HL-60/S4 (cell line): Measurements from ENCODE around the gene GPNMB.

Experiments used
- in situ Hi-C: fragments of 300-500 bp; cut with MboI; formaldehyde crosslinking; loops from 2 replicates; pipeline ENCODE4 v1.14.3; 2022; ENCODE audit warnings: low sequenced_read_pairs

GPNMB gene

DNA sequence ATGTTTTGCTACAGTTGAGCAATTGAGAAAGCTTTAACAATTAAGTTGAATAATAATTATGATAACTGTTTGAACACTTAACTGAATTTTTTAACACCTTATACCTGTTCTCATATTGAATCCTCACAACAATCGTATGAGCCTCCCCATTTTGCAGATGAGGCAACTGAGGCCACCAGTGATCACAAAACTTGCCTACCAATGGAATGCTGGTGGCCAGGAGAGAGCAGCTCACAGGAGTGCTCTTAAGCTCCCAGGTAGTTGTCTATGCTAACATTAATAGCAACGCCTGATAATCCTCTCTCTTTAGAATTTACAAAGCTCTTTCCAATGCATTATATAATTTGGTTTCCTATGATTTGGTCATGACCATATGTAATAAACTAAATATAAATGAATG, 21.6 kb downstream of the GPNMB start:
- in situ Hi-C loops: loop anchor here (25.0 kb wide), 1 partner anchor 444 kb away; the partner anchor contains the start of gene STK31

DNA sequence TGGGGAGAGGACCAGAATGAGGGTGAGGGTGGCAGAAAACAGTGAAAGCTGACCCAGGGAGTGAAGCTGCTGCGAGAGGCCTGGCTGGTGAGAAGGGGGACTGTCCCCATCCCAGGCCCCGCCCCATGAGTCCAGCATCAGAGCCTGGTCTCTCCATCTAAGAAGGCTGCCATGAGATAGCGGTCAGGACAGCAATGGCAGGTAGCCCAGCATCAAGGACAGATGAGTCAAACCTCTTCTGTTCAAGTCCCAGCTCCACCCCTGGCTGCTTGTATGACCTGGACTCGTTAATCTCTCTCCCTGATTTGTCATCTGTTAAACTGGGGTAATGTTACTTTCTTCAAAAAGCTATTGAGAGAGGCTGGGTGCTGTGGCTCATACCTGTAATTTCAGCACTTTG, 22.2 kb downstream of the GPNMB start:
- in situ Hi-C loops: loop anchor here (25.0 kb wide), 1 partner anchor 444 kb away; the partner anchor contains the start of gene STK31

DNA sequence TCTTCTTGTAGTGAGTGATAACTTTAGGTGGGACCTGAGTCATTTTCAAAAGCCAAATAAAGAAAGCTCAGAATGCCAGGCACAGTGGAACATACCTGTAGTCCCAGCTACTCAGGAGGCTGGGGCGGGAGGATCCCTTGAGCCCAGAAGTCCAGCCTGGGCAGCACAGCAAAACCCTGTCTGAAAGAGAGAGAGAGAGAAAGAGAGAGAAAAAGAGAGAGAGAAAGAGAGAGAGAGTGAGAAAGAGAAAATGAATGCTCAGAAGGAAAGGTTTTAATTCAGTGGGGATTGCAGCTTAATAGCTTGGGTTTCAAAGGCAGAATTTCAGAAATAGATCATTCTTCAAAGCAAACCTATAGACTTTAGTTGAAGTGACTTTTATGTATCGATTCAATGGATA, 25.7 kb downstream of the GPNMB start:
- in situ Hi-C loops: loop anchor here (10.0 to 25.0 kb wide), 2 partner anchors 183 to 440 kb away; partner anchors contain the start of gene STK31

DNA sequence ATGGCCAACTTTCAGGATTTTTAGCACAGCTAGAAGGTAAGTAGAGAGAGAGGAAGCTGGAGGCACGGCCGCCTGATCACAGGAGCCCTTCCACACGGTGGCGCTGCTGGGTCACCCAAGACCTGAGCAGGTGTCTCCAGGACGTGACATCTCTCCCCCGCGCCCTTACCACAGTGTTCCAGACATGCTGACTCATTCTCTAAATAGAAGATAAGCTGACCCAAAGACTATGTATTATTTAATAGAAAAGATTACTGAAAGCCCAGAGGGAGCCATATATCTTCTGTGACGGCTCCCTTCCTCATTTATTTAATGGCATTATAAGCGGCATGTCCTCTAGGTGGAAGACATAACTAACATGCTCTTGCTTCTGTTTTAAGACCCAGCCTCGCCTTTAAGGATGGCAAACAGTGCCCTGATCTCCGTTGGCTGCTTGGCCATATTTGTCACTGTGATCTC, 26.6 kb downstream of the GPNMB start:
- in situ Hi-C loops: loop anchor here (10.0 to 25.0 kb wide), 2 partner anchors 182 to 439 kb away; partner anchors contain the start of gene STK31

DNA sequence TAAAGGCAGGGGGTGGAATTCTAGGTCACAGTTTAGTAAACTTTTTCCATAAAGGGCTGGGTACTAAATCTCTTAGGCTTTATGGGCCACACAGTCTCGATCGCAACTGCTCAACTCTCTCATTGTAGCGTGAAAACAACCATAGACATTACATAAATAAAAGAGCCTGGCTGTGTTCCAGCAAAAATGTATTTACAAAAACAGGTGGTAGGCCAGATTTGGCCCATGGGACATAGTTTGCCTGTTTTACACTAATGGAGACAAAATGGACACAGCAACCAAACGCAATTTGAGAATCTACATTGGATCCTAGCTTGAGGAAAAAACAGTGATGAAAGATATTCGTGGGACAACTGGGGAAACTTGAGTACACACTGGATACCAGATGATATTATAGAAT, 29.3 kb downstream of the GPNMB start:
- in situ Hi-C loops: loop anchor here (10.0 kb wide), 1 partner anchor 179 kb away; no protein-coding TSS in a partner anchor

DNA sequence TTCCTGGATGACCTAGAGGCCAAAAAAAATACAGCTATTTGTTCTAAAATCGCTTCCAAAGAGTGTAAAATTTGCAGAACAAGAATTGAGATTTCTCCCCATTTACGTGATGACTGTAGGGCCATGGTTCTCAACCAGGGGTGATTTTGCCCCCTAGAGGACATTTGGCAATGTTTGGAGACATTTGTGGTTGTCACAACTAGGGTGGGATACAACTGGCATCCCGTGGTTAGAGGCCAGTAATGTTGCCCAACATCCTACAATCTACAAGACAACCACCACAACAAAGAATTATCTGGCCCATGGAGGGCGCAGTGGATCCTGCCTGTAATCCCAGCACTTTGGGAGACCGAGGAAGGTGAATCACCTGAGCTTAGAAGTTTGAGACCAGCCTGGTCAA, 29.8 kb downstream of the GPNMB start:
- in situ Hi-C loops: loop anchor here (10.0 kb wide), 1 partner anchor 178 kb away; no protein-coding TSS in a partner anchor

DNA sequence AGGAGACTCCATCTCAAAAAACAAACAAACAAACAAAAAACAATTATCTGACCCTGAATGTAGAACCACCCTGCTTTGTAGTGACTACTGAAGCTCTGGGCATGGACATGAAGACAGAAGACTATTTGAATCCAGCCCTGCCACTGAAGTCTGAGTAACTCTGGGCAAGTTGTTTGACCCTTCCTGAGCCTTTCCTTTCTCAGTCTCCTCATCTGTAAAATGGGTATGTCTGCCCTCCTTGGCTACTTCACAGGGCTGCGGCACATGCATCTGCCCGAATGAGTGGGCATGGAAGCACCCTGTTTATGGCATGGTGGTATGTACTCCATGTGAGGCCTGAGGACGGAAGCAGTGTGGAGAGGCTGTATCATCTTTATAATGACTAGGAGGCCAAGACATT, 30.4 kb downstream of the GPNMB start:
- in situ Hi-C loops: loop anchor here (10.0 kb wide), 1 partner anchor 178 kb away; no protein-coding TSS in a partner anchor

DNA sequence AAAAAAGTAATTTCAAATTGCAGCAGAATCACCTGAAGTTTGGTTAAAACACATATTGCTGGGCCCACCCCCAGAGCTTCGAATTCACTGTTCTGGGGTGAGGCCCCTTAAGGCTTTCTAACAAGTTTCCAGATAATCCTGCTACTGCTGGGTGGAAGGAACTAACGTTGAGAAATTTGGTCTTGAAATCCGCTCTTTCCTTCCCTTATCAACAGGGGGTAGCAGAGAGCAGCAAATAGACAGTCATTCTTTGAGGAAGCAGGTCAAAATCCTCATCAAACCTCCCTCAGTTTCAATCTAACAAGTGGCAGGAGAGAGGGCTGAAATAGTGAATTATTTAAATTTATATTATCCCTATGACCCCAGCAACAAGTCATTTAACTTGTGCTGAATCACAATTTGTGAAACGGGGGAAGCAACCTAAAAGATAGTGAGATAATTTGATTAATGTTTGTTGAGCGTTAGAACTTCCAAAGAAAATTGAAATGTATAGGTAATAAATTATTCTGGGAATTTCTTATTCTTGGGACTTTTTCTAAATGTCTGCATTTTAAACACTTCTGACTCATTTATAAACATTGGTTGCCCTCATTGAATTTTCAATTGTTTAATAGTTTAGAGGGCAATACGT, 30.9 kb downstream of the GPNMB start:
- in situ Hi-C loops: loop anchor here (10.0 kb wide), 1 partner anchor 177 kb away; no protein-coding TSS in a partner anchor

DNA sequence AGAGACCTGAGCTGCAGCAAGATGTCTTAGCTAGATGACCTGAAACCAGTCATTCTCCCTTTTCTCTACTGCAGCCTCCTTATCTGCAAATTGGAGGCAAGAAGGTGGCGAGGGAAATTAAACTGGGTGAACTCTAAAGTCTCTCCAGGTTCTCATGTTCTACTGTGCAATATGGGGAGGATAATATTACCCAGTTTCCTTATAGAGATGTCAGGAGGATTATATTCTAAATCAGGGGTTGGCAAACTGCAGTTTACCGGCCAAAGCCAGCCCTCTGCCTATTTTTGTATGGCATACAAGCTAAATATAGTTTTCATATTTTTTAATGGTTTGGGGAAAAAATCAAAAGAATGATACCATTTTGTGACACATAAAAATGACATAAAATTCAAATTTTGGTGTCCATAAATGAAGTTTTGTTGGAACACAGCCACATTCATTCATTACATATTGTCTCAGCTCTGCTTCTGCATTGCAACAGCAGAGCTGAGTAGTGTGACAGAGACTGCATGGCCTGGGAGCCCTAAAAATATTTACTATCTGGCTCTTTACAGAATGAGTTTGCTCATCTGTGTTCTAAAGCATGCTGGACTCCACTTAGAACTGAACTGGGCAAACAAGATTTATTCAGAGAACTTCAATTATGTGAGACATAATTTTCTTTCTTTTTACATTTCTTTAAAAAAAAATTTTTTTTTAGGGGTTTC, 33.4 kb downstream of the GPNMB start:
- in situ Hi-C loops: loop anchor here (10.0 kb wide), 1 partner anchor 175 kb away; no protein-coding TSS in a partner anchor

DNA sequence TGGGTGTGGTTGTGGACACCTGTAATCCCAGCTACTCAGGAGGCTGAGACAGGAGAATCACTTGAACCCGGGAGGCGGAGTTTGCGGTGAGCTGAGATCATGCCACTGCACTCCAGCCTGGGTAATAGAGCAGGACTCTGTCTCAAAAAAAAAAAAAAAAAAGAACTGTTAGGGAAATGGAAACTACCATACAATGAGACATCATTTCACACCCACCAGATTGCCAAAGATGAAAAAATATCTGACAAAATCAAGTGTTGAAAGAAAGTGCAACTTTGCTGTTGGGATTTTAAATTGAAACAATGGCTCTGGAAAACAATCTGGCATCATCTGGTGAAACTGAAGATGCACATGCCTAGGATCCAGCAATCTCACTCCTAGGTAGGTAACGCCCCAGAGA, 36.5 kb downstream of the GPNMB start:
- in situ Hi-C loops: no loop called here

DNA sequence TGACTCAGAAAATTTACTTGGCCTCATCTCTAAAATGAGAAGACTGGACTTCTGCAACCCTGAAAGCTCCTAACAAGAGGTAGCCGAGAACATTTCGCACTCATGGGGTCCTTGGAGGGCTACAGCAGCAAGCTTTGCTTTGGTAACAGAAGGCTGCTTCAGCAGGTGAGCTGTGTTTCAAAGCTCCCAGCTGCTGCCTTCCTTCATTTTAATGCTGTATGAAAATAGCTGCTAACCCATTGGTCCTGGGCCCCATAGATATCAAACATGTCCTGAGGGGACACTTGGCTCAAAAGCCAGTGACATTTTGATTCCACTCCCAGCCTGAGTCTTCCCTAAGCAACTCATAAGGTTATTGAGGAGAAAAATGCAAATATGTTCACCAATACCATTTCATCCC, 38.3 kb downstream of the GPNMB start:
- in situ Hi-C loops: no loop called here

DNA sequence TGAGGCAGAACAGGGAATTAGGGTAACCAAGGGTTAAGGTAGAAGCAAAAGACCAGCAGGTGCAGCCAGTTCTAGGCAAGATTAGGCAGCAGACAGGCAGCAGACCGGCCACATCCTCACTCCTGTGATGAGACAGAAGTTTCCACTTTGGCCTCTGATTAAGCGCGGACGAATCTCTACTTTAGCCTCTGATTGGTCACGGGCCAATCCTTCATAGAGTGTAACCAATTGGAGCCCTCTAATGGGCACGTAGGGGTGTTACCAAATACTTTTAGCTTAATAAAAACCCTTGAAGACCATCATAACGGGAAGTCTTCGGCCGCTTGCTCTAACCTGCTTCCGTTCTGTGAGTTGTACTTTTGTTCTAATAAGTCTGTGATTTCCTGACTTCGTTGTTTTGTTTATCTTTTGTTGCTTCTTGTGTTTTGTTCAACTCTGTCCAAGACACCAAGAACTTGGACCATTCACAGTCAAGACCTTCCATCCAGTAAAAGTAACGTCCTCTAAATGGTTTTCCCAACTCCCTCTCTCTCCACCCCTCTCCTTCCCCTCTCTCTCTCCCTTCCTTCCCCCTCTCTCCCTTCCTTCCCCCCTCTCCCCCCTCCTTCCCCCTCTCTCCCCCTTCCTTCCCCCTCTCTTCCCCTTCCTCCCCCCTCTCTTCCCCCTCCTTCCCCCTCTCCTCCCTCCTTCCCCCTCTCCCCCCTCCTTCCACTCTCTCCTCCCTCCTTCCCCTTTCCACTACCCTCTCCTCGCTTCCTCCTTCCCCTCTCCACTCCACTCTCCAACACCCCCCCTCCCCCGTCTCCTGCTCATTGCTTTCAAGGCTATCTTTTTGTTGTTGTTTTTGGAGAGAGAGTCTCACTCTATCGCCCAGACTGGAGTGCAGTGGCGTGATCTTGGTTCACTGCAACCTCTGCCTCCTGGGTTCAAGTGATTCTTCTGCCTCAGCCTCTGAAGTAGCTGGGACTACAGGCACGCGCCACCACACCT, 39.4 kb downstream of the GPNMB start:
- in situ Hi-C loops: no loop called here

DNA sequence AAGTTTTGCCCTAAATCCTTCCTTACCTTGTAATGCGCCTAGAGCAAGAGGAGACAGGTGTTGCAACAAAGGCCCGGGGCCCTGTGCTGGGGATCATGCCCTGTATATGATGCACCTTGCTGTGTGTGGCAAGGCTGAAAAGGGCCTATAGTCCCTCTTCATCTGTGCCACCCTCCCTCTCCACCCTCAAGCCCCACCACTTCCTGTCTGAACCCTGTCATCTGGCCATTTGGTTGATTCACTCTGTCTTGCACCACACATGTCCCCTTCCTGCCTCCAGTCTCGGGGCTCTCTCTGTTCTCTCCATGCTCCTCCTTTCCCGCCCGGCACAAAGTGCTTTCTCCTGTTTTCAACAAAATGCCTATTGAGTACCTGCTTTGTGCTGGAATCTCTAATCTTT, 41.0 kb downstream of the GPNMB start:
- in situ Hi-C loops: no loop called here

DNA sequence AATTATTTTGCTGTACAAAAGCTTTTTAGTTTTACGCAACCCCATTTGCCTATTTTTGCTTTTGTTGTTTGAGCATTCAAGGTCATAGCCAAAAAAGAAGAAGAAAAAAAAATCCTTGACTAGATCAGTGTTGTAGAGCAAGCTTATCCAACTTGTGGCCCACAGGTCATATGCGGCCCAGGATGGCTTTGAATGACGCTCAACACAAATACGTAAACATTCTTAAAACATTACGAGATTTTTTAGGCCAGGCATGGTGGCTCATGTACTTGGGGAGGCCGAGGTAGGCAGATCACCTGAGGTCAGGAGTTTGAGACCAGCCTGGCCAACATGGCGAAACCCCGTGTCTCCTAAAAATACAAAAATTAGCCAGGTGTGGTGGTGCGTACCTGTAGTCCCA, 44.4 kb downstream of the GPNMB start:
- in situ Hi-C loops: no loop called here

DNA sequence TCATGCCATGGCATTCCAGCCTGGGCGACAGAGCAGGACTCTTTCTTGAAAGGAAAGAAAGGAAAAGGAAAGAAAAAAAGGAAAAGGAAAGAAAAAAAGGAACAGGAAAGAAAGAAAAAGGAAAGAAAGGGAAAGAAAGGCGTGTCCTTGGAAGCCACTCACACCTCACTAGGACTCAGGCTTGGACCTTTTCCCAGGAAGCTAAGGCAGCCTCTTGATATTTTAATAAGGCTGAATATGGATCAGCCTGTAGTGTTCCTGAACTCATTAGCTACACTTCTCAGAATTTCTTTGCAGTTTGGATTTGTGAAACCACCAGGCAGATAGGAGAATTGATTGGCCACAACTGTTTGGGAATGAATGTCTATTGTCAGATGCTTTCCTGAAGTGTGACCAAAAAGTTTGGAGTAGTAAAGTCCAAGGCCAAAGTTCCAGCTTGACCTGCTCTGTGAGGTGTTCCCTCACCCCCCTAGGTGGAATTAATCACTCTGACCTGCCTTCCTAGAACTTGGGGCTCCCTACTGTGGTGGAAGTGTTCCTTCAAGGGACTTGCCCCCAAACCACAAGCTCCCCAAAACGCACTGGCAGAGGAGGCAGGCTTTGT, 45.5 kb downstream of the GPNMB start:
- in situ Hi-C loops: no loop called here

DNA sequence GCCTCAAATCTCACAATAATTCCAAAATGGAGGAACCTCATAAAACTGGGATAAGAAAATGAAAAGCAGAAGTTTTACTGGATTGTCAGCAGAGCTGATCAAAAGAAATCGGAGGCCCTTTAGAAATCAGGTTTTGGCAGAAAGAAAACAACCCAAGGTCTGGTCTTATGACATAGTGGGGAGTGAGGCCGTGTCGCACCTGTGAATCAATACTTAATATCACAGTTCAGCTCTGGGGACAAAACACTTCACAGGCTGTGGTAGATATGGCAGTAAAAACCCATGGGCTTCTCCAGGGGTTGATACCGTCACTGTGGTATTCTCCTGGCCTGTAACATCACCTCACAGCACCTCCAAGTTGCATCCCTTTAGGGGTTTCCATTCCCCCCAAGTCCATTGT, 46.0 kb downstream of the GPNMB start:
- in situ Hi-C loops: no loop called here

DNA sequence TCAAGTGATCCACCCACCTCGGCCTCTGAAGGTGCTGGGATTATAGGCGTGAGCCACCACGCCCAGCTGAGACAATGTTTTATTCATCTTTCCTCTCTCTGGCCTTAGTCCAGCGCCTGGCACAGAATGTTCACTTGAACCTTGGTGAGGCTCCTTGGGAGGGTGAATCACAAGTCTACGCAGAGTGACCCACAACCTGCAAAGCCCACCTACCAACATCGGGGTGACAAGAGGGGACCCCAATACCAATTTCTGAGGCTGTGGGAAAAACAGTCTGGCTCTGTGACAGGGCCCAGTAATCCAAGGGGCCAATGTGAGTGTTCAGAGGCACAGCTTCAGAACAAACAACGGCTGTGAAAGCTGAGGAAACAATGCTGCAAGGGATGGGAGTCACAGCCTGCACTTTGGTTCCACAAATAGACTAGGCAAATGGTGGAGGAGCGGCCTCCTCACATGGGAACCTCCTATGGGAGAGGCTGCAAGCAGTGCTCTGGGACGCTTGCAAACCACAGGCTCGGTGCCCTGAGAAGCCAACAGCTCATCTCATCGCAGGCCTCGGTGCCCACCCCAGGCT, 47.0 kb downstream of the GPNMB start:
- in situ Hi-C loops: no loop called here

DNA sequence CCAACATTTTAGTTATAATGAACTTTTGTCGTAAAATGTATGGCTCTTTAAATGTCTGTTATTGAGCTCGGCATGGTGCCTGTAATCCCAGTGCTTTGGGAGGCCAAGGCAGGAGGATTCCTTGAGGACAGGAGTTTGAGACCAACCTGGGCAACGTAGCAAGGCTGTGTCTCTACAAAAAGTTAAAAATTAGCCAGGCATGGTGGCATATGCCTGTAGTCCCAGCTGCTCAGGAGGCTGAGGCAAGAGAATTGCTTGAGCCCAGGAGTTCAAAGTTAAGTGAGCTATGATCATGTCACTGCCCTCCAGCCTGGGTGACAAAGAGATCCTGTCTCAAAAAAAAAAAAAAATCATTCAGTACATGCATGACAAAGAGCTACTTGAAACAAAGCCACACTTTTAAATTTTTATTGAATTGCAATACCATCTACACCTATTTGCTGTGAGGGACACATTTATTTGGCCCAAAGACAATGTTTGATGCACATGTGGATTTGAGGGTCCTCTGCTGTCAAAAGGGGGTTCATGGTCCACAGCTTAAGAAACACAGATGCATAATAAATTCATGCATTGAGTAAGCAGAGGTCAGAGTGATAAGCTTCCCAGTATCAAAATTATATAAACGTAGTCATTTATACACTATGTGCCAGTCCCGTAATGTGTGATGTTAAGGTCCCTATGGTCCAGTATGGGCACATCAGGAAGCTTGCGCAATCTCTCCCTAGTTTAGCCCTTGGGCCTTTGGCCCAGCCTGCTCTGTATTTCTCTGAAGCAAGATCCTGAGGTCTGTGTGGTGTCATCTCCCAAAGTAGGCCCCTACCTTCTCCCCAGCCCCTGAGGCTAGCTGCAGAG, 48.2 kb downstream of the GPNMB start:
- in situ Hi-C loops: no loop called here

DNA sequence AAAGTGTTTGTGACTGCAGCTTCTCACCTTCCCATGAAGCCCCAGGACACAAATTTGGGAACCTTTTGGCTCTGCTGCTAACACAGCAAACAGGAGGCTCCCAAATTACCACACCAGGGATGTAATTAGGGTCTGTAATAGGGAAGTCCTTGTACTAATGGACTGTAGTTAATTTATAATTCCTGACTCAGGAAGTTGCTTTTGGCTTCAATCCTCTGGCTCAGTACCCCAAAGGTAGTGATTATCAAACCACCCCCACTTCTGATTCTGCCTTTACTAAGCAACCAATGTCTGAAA, 48.8 kb downstream of the GPNMB start:
- in situ Hi-C loops: no loop called here
